ENCODE measurements around the gene MAPKBP1.

DNA sequence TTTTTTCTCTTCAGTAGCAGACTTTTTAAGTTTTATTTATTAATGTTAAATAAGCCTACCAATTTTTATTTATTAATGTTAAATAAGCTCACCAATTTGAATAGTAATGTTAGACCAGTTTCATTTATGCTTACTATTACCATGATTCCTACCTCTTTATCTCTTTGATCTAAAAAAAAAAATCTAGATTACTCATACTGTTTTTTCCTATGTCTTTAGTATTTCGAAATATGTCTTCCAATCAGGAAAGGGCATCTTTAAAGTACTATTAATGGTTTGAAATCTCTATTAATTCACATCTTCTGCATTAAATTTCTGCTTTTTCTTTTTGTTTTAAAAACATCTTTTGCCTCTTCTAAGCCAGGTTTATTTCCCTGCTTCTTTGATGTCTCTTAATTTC is 27.5 kb upstream of the MAPKBP1 start:
- TF ChIP-seq POLR2A (IDR thresholded peaks at IDR 0.05; ENCODE audit: low read depth, low read length) (no peak), POLR2AphosphoS5 (IDR thresholded peaks at IDR 0.05; ENCODE audit: low read depth, low read length) (no peak)
